Heart right ventricle (tissue), 16 donors: ENCODE results near the gene EXOC6. TPM values are rescaled to one million over a fixed set of nuclear protein-coding genes. Genes with fewer than 3 reads are reported as not detected.

Experiments used
- ATAC-seq, 8 donors: fragments of 200-7000 bp; cut with Tn5 transposase; one replicate each; pipeline ENCODE4 v1.9.1; 2020; ENCODE audit warnings: mild to moderate bottlenecking in 8 of 8, moderate library complexity in 8 of 8, moderate number of reproducible peaks in 1 of 8
- DNase-seq, 2 donors: peaks; one replicate each; pipeline ENCODE4 v3.0.0-alpha.2; 2020
- H3K27ac ChIP-seq, 10 donors: fragments of 200-600 bp; sonication (generic) in 2 of 10; one replicate each; pipeline versions ENCODE4 v1.5.0 to v1.8.0; 2020 to 2022; ENCODE audit warnings: mild to moderate bottlenecking in 3 of 10
- H3K27me3 ChIP-seq, 7 donors: fragments of 200-600 bp; one replicate each; pipeline ENCODE4 v1.8.0; 2021 to 2022; ENCODE audit warnings: mild to moderate bottlenecking in 2 of 7
- H3K36me3 ChIP-seq, 9 donors: fragments of 200-600 bp; sonication (generic) in 1 of 9; one replicate each; pipeline versions ENCODE4 v1.5.0 to v1.8.0; 2020 to 2022; ENCODE audit warnings: mild to moderate bottlenecking in 2 of 9
- H3K4me1 ChIP-seq, 9 donors: fragments of 200-600 bp; sonication (generic) in 1 of 9; one replicate each; pipeline versions ENCODE4 v1.5.0 to v1.8.0; 2020 to 2022; ENCODE audit warnings: mild to moderate bottlenecking in 4 of 9
- H3K4me3 ChIP-seq, 10 donors: fragments of 200-600 bp; sonication (generic) in 2 of 10; one replicate each; pipeline versions ENCODE4 v1.5.0 to v1.8.0; 2020 to 2022; ENCODE audit warnings: mild to moderate bottlenecking in 7 of 10, moderate library complexity in 2 of 10
- H3K9me3 ChIP-seq, 11 donors: fragments of 200-600 bp in 10 of 11; sonication (generic) in 2 of 11; one replicate each; pipeline versions ENCODE4 v1.5.0 to v1.8.0; 2013 to 2022; ENCODE audit warnings: mild to moderate bottlenecking in 2 of 11, control low read depth in 1 of 11, moderate library complexity in 1 of 11
- WGBS, 2 donors: extraction: QIAGEN DNeasy Blood & Tissue Kit; methylation state at CpG; one replicate each; pipeline ENCODE4 v1.1.7; 2013; ENCODE audit warnings: inconsistent platforms in 1 of 2; 5-methylcytosine and 5-hydroxymethylcytosine counted together
- intact Hi-C, 10 donors: fragments of 100-400 bp; cut with DNase I; formaldehyde crosslinking; loops; one replicate each; pipeline versions ENCODE4 v1.11.1 to v1.14.2; 2022
- polyA plus RNA-seq, 2 donors: library from polyadenylated mRNA; stranded (reverse); fragments of 200-250 nt; gene quantifications; one replicate each; pipeline ENCODE4 v1.2.3, GENCODE V29; 2013
- total RNA-seq, 10 donors: library from RNA; stranded (reverse); fragmentation: NEBNext Ultra II Directional in 3 of 10; extraction: Animal tissue kit (Norgen Biotek cat#: 25700) in 3 of 10; gene quantifications; one replicate each; pipeline versions ENCODE4 v1.2.1 to v1.2.4, GENCODE V29; 2021 to 2023
- TF ChIP-seq, protein P1 (sequence below), 9 donors: fragments of 200-600 bp; sonication (generic) in 2 of 9; IDR thresholded peaks; one replicate each; pipeline versions ENCODE4 v1.5.0 to v1.8.0; 2021 to 2022; ENCODE audit warnings: antibody characterized with exemption in 9 of 9, mild to moderate bottlenecking in 5 of 9, moderate library complexity in 1 of 9
- donor health status: Arrhythmogenic right ventricular cardiomyopathy.
- donor health status: ischemic (EF 13 %, LVEDD 7.1; RV severe dilation, severe dysfunction).
- donor health status: healthy with polysubstance abuse.
- donor health status: DM: no; HTN: yes; CAD: no.
- donor health status: DM: no; HTN: no; CAD: no.
- donor health status: ischemic (EF 25% LVEDD 6.9; RV normal size, moderate dysfunction).
- donor health status: ischemic (EF 25% LVEDD 5.7; RV mildly dilated, moderate dysfunction).
- donor health status: healthy.
- donor health status: DM: yes; HTN: yes; CAD: no.
- donor health status: Ischemic cardiomyopathy.
- donor health status: ischemic (EF 35%, LVEDD 5.7; RV mildly dilated, moderate dysfunction).
- donor health status: nonischemic (EF 11% LVEDD 7.7; RV severe dilation, severe dysfunction).
- donor health status: DM: yes; HTN: yes; CAD: no.
- donor health status: PGD.
- donor health status: ischemic (EF 29% LVEDD 5.4; RV normal size, mild dysfunction).
- donor health status: nonischemic (EF 23%, LVEDD 6.1; RV moderate dilation, normal function).

EXOC6 gene
- total and polyA plus RNA-seq, 12 donors: 3.3 to 11.7 (median 9.2) TPM

DNA sequence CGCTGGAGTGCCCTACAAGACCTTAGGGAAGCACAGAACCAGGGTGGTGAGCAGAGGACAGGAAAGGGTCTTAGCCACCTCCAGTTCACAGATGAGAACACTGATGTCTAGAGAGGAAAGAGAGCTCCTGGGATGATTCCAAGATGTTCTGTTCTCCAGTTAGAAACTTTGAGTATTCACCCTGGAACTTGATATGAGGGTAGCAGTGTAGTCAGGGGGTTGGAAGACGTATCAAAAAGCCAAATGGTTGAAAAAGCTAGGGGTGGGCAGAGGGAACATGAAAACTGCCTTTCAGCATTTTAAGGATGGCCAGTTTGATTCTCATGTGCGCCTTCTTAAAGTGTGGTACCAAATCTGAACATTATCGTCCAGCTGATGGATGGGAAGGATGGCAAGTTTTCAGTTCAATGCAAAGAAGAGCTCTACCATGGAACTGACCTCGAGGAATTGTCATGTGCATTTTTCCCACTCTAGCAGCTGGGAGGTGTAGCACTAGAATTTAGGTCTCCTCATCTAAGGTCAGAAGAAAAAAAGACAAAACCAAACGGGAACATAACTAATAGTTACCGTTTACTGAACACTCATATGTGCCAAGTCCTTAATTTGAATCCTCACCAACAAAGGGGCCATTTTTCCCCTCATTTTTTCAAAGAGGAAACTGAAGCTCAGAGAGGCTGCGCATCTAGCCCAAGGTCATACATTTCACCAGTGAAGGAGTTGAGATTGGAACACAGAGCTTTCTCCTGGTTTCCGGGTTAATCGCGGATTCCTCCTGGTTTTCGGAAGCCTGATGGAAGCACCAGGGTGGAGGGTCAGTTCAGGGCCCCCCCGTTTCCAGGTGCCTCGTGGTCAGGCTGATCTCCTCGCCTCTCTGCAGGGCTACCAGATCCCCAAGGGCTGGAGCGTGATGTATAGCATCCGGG lies 219.4 kb downstream of the EXOC6 start:
- Histone ChIP-seq H3K9me3 (no peaks in the 10 kb centered on the region), H3K4me3 (peak overlapping the region in 3 of 10 donors; percentile 19 to 31 (median 22)), H3K4me1 (peaks cover 7 to 38% (median 29%) of the 10 kb centered on the region in 9 donors), H3K36me3 (no peaks in the 10 kb centered on the region), H3K27ac (no peak overlapping the region), H3K27me3 (peaks cover 17 to 100% (median 97%) of the 10 kb centered on the region in 7 donors)
- TF ChIP-seq, protein P1, sequence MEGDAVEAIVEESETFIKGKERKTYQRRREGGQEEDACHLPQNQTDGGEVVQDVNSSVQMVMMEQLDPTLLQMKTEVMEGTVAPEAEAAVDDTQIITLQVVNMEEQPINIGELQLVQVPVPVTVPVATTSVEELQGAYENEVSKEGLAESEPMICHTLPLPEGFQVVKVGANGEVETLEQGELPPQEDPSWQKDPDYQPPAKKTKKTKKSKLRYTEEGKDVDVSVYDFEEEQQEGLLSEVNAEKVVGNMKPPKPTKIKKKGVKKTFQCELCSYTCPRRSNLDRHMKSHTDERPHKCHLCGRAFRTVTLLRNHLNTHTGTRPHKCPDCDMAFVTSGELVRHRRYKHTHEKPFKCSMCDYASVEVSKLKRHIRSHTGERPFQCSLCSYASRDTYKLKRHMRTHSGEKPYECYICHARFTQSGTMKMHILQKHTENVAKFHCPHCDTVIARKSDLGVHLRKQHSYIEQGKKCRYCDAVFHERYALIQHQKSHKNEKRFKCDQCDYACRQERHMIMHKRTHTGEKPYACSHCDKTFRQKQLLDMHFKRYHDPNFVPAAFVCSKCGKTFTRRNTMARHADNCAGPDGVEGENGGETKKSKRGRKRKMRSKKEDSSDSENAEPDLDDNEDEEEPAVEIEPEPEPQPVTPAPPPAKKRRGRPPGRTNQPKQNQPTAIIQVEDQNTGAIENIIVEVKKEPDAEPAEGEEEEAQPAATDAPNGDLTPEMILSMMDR (IDR thresholded peaks at IDR 0.05): no peak
- intact Hi-C loops: no loop called here
- no peak for ATAC-seq
- WGBS, 2 donors: 7 to 13% methylated on average over 17 of the region's 17 CpGs
- DNase-seq: no peak

DNA sequence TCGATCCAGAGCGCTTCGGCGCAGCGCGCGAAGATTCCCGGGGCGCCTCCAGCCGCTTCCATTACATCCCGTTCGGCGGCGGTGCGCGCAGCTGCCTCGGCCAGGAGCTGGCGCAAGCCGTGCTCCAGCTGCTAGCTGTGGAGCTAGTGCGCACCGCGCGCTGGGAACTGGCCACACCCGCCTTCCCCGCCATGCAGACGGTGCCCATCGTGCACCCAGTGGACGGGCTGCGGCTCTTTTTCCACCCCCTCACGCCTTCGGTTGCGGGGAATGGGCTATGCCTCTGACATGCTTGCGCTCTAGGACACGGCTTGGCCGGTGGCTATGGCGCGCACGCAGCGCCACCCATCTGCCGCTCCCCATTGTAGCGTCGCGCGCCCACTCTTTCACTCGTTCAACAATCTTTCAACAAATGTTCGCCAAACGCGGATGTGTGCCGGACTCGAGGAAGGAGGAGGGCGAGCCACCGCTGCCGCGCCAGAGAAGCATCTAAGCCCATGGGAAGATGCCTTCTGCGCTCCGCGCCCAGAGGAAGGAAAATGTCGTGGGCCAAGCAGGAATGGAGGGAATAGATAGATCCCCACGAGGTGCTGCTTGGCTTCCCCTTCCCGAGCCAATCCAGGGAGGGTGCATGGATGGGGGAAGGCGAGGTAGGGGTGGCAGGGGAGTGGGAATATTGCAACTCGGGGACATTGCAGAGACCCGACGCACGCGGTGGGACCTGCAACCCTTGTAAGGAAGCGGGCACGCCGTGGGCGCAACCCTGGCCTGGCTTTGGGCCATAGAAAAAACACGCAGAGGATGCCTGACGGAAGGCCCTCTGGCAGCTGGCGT lies 220.3 kb downstream of the EXOC6 start:
- Histone ChIP-seq H3K9me3 (no peaks in the 10 kb centered on the region), H3K4me1 (peaks cover 7 to 40% (median 31%) of the 10 kb centered on the region in 9 donors), H3K36me3 (no peaks in the 10 kb centered on the region), H3K4me3 (peak overlapping the region in 5 of 10 donors; percentile 19 to 31 (median 20)), H3K27ac (no peak overlapping the region), H3K27me3 (peaks cover 22 to 100% (median 97%) of the 10 kb centered on the region in 7 donors)
- peak in 3 of 8 donors; percentile 14 to 41 (median 25) for ATAC-seq
- 2 to 3% methylated on average over 73 of the region's 73 CpGs for WGBS, 2 donors
- no peak for DNase-seq
- TF ChIP-seq, protein P1 (IDR thresholded peaks at IDR 0.05): peak in 1 of 9 donors; percentile 19
- intact Hi-C loops: no loop called here

DNA sequence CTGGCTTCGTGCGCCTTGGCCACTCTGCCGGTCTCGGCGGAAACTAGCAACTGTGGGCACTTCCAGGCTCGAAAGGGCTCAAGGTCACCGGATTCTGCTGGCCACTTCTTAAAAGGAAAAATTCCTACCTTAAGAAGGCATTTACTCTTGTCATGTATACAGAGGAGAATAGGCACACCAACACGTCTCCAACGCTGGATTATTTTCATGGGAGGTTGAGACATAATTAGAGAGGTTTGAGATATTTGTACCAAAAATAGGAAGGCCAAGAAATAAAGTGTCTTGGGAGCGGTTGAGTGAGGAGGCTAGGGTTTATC lies 220.9 kb downstream of the EXOC6 start:
- TF ChIP-seq, protein P1 (IDR thresholded peaks at IDR 0.05): no peak
- H3K4me3 ChIP-seq: no peak overlapping the region
- no peak overlapping the region for H3K27ac ChIP-seq
- peaks cover 26 to 100% (median 97%) of the 10 kb centered on the region in 7 donors for H3K27me3 ChIP-seq
- H3K9me3 ChIP-seq: no peaks in the 10 kb centered on the region
- intact Hi-C loops: no loop called here
- 28 to 29% methylated on average over 10 of the region's 10 CpGs for WGBS, 2 donors
- peaks cover 7 to 46% (median 37%) of the 10 kb centered on the region in 9 donors for H3K4me1 ChIP-seq
- H3K36me3 ChIP-seq: no peaks in the 10 kb centered on the region
- no peak for DNase-seq
- no peak for ATAC-seq
